Limb (tissue), 2 donors: ENCODE results near the gene ADPRHL1.
"Not testable (repeated sequence)": the region's sequence is repeated elsewhere in the genome, so short reads cannot be mapped to it uniquely, and the experiment has no call there.

Source experiments
- DNase-seq, 2 donors: peaks; one replicate each; pipeline ENCODE4 v3.0.0-alpha.2; 2016; ENCODE audit errors: extremely low spot score in 2 of 2

The ADPRHL1 gene

GRCh38 chr13:113456116-113456702 is 2.9 kb upstream of the ADPRHL1 start:
- DNase-seq = no peak

- no peak for DNase-seq
Observed at GRCh38 chr13:113455384-113455783, 2.1 kb upstream of the ADPRHL1 start.

- DNase-seq = no peak
Observed at GRCh38 chr13:113454936-113455335, 1.6 kb upstream of the ADPRHL1 start.

- DNase-seq = no peak
Observed at GRCh38 chr13:113452466-113452865, 822 bp downstream of the ADPRHL1 start.

GRCh38 chr13:113451951-113452421 is 1.3 kb downstream of the ADPRHL1 start:
- no peak for DNase-seq

- peak in 1 of 2 donors; percentile 56 for DNase-seq
Observed at GRCh38 chr13:113450861-113451620, 2.2 kb downstream of the ADPRHL1 start.

- not testable (repeated sequence) for DNase-seq
Observed at GRCh38 chr13:113450348-113450744, 2.9 kb downstream of the ADPRHL1 start.

- DNase-seq = no peak
Observed at GRCh38 chr13:113449693-113450347, 3.5 kb downstream of the ADPRHL1 start.

GRCh38 chr13:113448885-113449692 is 4.2 kb downstream of the ADPRHL1 start:
- DNase-seq = no peak

- DNase-seq = no peak
Observed at GRCh38 chr13:113448545-113448884, 4.8 kb downstream of the ADPRHL1 start.

GRCh38 chr13:113447596-113447995 is 5.7 kb downstream of the ADPRHL1 start:
- DNase-seq = no peak

GRCh38 chr13:113446488-113446854 is 6.8 kb downstream of the ADPRHL1 start:
- no peak for DNase-seq

- DNase-seq = no peak
Observed at GRCh38 chr13:113445791-113446487, 7.3 kb downstream of the ADPRHL1 start.

- DNase-seq = no peak
Observed at GRCh38 chr13:113443991-113444390, 9.3 kb downstream of the ADPRHL1 start.

- DNase-seq = no peak
Observed at GRCh38 chr13:113442985-113443362, 10.3 kb downstream of the ADPRHL1 start.

- DNase-seq = no peak
Observed at GRCh38 chr13:113442354-113442984, 10.8 kb downstream of the ADPRHL1 start.

GRCh38 chr13:113441661-113442060 is 11.6 kb downstream of the ADPRHL1 start:
- DNase-seq = no peak

- DNase-seq = no peak
Observed at GRCh38 chr13:113437408-113438010, 15.8 kb downstream of the ADPRHL1 start.

- not testable (repeated sequence) for DNase-seq
Observed at GRCh38 chr13:113436866-113437265, 16.4 kb downstream of the ADPRHL1 start.

GRCh38 chr13:113435907-113436306 is 17.4 kb downstream of the ADPRHL1 start:
- not testable (repeated sequence) for DNase-seq
